SK-N-SH treated with all-trans-retinoic acid at 6 μM for 48 hours (cell line): ENCODE measurements around the gene TAF4B.
"Not testable (repeated sequence)": the region's sequence is repeated elsewhere in the genome, so short reads cannot be mapped to it uniquely, and the experiment has no call there.

Source experiments
- ATAC-seq: fragments of 200-7000 bp; cut with Tn5 transposase; 3 replicates; pipeline ENCODE4 v1.9.1; 2020; ENCODE audit warnings: mild to moderate bottlenecking, moderate library complexity
- ARNTL ChIP-seq: fragments of 450-650 bp; formaldehyde crosslinking; IDR thresholded peaks from 2 replicates; pipeline ENCODE4 v1.5.0; 2020; ENCODE audit warnings: low read depth, mild to moderate bottlenecking, moderate library complexity, borderline replicate concordance
- BACH2 ChIP-seq: fragments of 250-450 bp; sonication (Bioruptor Pico); IDR thresholded peaks from 2 replicates; pipeline ENCODE4 v1.9.0; 2021; ENCODE audit warnings: mild to moderate bottlenecking, borderline replicate concordance
- CREB5 ChIP-seq: fragments of 250-450 bp; sonication (Bioruptor Pico); IDR thresholded peaks from 2 replicates; pipeline ENCODE4 v1.5.1; 2020; ENCODE audit warnings: low read depth, mild to moderate bottlenecking, moderate library complexity
- CSDC2 ChIP-seq: fragments of 250-450 bp; sonication (Bioruptor Pico); IDR thresholded peaks from 2 replicates; pipeline ENCODE4 v1.5.0; 2020; ENCODE audit warnings: mild to moderate bottlenecking, moderate library complexity
- CSRNP3 ChIP-seq: fragments of 250-450 bp; sonication (Bioruptor Pico); IDR thresholded peaks from 2 replicates; pipeline ENCODE4 v1.5.1; 2021; ENCODE audit warnings: mild to moderate bottlenecking, moderate library complexity
- GLIS3 ChIP-seq: fragments of 250-450 bp; sonication (Bioruptor Pico); IDR thresholded peaks from 2 replicates; pipeline ENCODE4 v1.5.0; 2020; ENCODE audit warnings: mild to moderate bottlenecking, moderate library complexity
- ISL1 ChIP-seq: fragments of 250-450 bp; sonication (Bioruptor Pico); IDR thresholded peaks from 2 replicates; pipeline ENCODE4 v2.1.2; 2022; ENCODE audit warnings: mild to moderate bottlenecking, moderate library complexity
- OSR1 ChIP-seq: fragments of 250-450 bp; sonication (Bioruptor Pico); IDR thresholded peaks from 2 replicates; pipeline ENCODE4 v1.8.0; 2022; ENCODE audit warnings: moderate library complexity, mild to moderate bottlenecking, inconsistent platforms
- PATZ1 ChIP-seq: fragments of 250-450 bp; sonication (Bioruptor Pico); IDR thresholded peaks from 2 replicates; pipeline ENCODE4 v1.8.0; 2020; ENCODE audit warnings: mild to moderate bottlenecking, moderate library complexity, borderline replicate concordance
- PPARA ChIP-seq: fragments of 250-450 bp; sonication (Bioruptor Pico); IDR thresholded peaks from 2 replicates; pipeline ENCODE4 v1.5.0; 2020; ENCODE audit warnings: mild to moderate bottlenecking, borderline replicate concordance
- RARB ChIP-seq: fragments of 250-450 bp; sonication (Bioruptor Pico); IDR thresholded peaks from 2 replicates; pipeline ENCODE4 v1.8.0; 2021; ENCODE audit warnings: mild to moderate bottlenecking, moderate library complexity
- SNAI2 ChIP-seq: fragments of 250-450 bp; sonication (Bioruptor Pico); IDR thresholded peaks from 2 replicates; pipeline ENCODE4 v1.5.0; 2020; ENCODE audit warnings: mild to moderate bottlenecking, moderate library complexity
- TCF4 ChIP-seq: fragments of 250-450 bp; sonication (Bioruptor Pico); IDR thresholded peaks from 2 replicates; pipeline ENCODE4 v1.8.0; 2021; ENCODE audit warnings: mild to moderate bottlenecking, moderate library complexity, borderline replicate concordance
- TOX ChIP-seq: fragments of 250-450 bp; sonication (Bioruptor Pico); IDR thresholded peaks from 2 replicates; pipeline ENCODE4 v1.8.0; 2021; ENCODE audit warnings: mild to moderate bottlenecking, moderate library complexity, borderline replicate concordance
- ZFP3 ChIP-seq: fragments of 250-450 bp; sonication (Bioruptor Pico); IDR thresholded peaks from 2 replicates; pipeline ENCODE4 v1.5.0; 2020; ENCODE audit warnings: mild to moderate bottlenecking, moderate library complexity
- ZFP30 ChIP-seq: fragments of 450-650 bp; formaldehyde crosslinking; IDR thresholded peaks from 2 replicates; pipeline ENCODE4 v1.5.0; 2022; ENCODE audit warnings: mild to moderate bottlenecking, moderate library complexity
- ZNF565 ChIP-seq: fragments of 450-650 bp; formaldehyde crosslinking; conservative IDR thresholded peaks from 2 replicates; pipeline ENCODE4 v1.5.0; 2020; ENCODE audit warnings: low read depth, mild to moderate bottlenecking, moderate library complexity
- ZNF70 ChIP-seq: fragments of 450-650 bp; formaldehyde crosslinking; IDR thresholded peaks from 2 replicates; pipeline ENCODE4 v1.5.0; 2020; ENCODE audit warnings: mild to moderate bottlenecking, moderate library complexity
- ZNF8 ChIP-seq: fragments of 450-650 bp; formaldehyde crosslinking; IDR thresholded peaks from 2 replicates; pipeline ENCODE4 v1.5.0; 2020; ENCODE audit warnings: mild to moderate bottlenecking, moderate library complexity
- TF ChIP-seq, protein P1 (sequence below): fragments of 250-450 bp; sonication (Bioruptor Pico); IDR thresholded peaks from 2 replicates; pipeline ENCODE4 v1.8.0; 2021; ENCODE audit warnings: low read depth, mild to moderate bottlenecking, moderate library complexity, borderline replicate concordance

TAF4B gene

GRCh38 chr18:26290385-26290784 lies 64.1 kb downstream of the TAF4B start:
- TF ChIP-seq TCF4 (no peak), BACH2 (CRISPR knock-in tag) (no peak), ARNTL (CRISPR knock-in tag) (no peak), ZNF565 (CRISPR knock-in tag) (no peak), PPARA (no peak), ZNF8 (CRISPR knock-in tag) (no peak), CREB5 (CRISPR knock-in tag) (no peak), ZFP3 (CRISPR knock-in tag) (no peak), CSDC2 (CRISPR knock-in tag) (no peak), OSR1 (no peak)

DNA sequence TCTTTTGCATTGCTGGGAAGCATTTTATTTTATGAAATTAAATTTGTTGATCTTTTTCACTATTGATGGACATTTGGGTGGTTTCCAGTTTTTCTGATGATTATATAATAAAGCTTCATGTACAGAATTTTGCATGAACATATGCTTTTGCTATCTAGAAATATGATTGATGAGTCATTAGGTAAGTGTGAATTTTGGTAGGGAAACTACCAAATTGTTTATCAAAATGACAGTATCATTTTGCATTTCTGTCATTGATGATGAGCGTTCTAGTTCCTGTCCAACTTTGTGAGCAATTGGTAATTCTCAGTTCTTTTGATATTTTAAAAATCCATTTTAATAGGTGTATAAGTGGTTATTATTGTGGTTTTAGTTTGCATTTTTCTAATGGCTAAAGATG lies 67.7 kb downstream of the TAF4B start:
- no peak for TF ChIP-seq SNAI2 (CRISPR knock-in tag)
- TF ChIP-seq ZNF70 (CRISPR knock-in tag) = no peak
- no peak for ATAC-seq

More at GRCh38 chr18:26290385-26290784, 64.1 kb downstream of the TAF4B start:
- ATAC-seq = no peak

- no peak for TF ChIP-seq GLIS3
- no peak for TF ChIP-seq CSDC2 (CRISPR knock-in tag)
- no peak for TF ChIP-seq ZFP3 (CRISPR knock-in tag)
- TF ChIP-seq ISL1 (CRISPR knock-in tag) = no peak
- TF ChIP-seq TOX = no peak
- TF ChIP-seq PATZ1 (CRISPR knock-in tag) = no peak
- TF ChIP-seq SNAI2 (CRISPR knock-in tag) = no peak
- TF ChIP-seq ARNTL (CRISPR knock-in tag) = no peak
- TF ChIP-seq RARB (CRISPR knock-in tag) = no peak
- TF ChIP-seq TCF4 = no peak
- no peak for TF ChIP-seq CREB5 (CRISPR knock-in tag)
- TF ChIP-seq ZFP30 (CRISPR knock-in tag) = no peak
- TF ChIP-seq ZNF565 (CRISPR knock-in tag) = no peak
- TF ChIP-seq, protein P1, sequence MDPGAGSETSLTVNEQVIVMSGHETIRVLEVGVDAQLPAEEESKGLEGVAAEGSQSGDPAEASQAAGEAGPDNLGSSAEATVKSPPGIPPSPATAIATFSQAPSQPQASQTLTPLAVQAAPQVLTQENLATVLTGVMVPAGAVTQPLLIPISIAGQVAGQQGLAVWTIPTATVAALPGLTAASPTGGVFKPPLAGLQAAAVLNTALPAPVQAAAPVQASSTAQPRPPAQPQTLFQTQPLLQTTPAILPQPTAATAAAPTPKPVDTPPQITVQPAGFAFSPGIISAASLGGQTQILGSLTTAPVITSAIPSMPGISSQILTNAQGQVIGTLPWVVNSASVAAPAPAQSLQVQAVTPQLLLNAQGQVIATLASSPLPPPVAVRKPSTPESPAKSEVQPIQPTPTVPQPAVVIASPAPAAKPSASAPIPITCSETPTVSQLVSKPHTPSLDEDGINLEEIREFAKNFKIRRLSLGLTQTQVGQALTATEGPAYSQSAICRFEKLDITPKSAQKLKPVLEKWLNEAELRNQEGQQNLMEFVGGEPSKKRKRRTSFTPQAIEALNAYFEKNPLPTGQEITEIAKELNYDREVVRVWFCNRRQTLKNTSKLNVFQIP (CRISPR knock-in tag) = no peak
- TF ChIP-seq CSRNP3 (CRISPR knock-in tag) = no peak
- no peak for TF ChIP-seq BACH2 (CRISPR knock-in tag)
- no peak for ATAC-seq
Observed at GRCh38 chr18:26298107-26298506, 71.9 kb downstream of the TAF4B start.

DNA sequence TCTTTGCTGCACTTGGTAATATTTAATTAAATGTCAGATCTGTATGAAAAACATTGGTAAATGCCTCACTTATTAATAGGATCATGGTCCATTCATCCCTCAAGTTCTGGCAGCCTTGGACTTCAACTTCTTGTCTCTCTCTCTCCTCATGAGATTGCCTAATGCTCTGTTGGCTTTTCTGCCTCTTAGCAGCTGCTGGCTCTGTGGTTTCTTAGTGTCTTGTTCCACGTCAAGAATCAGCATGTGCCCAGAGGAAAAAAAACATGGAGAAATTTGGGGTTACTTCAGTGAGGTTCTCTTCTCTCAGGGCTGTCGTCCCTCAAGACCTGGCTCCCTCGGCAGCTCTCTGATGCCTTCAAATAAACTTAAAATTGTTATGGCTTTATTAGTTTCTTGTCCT lies 75.4 kb downstream of the TAF4B start:
- TF ChIP-seq ZFP3 (CRISPR knock-in tag) = no peak
- TF ChIP-seq, protein P1 (CRISPR knock-in tag) = no peak
- no peak for TF ChIP-seq ZFP30 (CRISPR knock-in tag)
- TF ChIP-seq PPARA = no peak
- ATAC-seq = no peak

DNA sequence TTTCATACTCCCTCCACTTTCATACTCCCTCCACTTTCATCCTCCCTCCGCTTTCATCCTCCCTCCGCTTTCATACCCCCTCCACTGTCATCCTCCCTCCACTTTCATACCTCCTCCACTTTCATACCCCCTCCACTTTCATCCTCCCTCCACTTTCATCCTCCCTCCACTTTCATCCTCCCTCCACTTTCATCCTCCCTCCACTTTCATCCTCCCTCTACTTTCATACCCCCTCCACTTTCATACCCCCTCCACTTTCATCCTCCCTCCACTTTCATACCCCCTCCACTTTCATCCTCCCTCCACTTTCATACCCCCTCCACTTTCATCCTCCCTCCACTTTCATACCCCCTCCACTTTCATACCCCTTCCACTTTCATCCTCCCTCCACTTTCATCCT lies 77.0 kb downstream of the TAF4B start:
- not testable (repeated sequence) for ATAC-seq
